K562 treated with DMSO at 1 percent for 4 hours (cell line): Measurements from ENCODE around the gene TCF3. TPM values are rescaled to one million over a fixed set of nuclear protein-coding genes. Genes with fewer than 3 reads are reported as not detected.

Experiments used
- total RNA-seq: library from RNA; unstranded; fragments of 300-600 nt; gene quantifications from 2 replicates; pipeline ENCODE4 v1.2.3, GENCODE V29; 2022; ENCODE audit not compliant: insufficient read depth

TCF3 gene
- 91.0 and 114 TPM in 2 replicates for total RNA-seq

DNA sequence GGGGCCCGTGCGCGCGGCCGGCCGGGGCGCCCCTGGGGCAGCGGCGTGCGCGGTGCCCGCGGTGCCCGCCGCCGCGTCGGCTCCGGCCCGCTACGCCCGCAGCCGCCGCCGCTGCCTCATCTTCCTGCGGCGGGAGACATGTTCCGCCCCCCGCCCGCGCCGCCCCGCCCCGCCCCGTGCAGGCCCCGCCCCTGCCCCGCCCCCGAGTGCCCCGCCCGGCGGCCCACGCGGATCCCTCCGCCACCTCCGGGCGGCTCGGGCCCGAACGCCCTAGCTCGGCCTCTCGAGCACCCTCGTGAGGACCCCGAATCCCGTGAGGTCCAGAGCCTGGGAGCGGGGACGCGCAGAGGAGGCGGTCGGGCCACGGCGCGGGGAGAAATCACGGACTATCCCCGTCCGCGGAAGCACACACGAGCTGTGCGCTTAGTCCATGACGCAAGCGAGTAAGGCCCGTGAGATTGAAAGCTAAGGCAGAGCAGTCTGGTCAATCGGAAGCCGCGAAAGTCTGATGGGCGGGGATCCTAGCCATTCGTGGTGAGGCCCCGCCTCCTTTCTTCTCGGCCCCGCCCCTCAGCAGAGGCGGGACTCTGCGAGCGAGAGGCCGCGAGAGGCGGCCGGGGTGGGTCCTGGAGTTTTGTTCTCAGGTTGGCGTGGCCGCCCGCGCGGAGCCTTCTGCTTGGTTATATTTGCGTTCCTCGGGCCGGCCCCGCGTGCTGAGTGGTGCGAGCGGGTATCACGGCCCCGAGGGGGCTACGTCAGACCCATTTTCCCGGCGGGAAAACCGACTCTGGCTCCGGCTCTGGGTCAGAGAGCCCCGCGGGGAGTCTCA lies at the start of gene TCF3:
TSS of gene TCF3 (minus strand) at position 145 of the 829 bp plus-strand sequence. CDS start 2,367 bp downstream, outside the sequence.

DNA sequence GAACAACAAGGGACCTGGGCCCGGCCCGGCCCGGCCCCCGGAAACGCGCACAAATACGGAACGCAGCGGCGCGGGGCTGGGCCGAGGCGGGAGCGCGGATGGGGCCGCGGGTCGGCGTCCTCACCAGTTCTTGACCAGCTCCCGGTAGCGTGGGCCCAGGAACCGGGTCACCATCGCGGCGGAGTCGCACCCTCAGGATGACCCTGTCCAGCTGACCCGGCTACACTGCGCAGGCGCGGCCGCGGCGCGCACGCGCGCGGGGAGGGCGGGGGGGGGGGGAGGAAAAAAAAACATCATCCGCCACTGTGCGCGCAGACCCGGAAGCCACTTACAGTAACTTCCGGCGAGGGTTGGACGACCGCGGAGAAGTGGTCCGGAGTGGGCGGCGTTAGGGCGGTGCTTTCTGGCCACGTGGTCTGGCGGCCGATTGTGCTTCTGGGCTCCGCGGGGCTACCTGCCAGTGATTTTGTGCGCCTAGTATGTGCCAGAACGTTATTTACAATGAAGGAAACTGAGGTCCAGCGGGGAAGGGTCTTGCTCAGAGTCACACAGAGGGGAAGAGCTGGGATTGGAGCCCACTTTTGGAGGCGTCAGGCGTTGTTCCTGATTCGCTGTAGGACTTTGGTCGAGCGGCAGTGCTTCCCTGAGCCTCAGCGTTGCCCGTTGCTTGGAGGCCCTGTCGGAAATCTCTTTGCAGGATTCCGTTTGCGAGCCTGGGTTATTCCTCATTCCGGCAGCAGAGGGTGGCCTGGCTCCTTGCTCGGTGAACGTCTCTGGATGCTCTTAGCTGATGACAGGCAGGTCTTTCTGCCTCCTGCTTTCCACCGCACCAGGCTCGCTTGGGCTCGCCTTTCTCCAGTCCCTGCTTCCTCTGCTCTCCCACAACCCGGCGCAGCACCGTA lies 46.9 kb downstream of the TCF3 start, which contains the start of gene UQCR11:
TSS of gene UQCR11 (minus strand) at position 227 of the 902 bp plus-strand sequence. CDS start at position 174, 53 bp downstream.

DNA sequence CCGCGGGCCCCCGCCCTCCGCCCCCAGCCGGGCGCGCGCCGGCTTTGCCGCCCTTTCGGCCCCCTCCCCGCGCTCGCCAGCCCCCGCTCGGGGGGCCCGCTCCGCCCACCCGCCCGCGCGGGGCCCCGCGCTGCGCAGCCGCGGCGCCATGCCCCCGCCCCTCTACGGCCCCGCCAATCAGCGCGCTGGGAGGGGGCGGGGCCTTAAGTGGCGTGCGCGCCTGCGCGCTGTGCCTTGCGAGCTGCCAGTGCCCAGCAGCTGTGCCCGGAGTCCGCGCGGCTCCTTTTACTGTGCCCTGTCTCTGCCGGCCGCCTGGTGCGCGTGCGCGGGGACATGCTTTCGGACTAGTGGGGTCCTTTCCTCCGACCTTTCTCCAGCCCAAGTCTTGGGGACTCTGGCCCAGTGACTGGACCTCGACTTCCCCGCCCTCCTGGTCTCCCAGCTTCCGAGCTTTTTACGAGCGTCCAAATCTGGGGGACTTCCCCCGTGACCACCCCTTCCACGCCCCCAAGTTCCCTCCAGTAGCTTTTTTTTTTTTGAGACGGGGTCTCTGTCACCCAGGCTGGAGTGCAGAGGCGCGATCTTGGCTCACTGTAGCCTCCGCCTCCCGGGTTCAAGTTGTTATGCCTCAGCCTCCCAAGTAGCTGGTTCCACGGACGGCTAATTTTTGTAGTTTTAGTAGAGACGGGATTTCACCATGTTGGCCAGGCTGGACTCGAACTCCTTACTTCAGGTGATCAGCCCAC lies 59.5 kb downstream of the TCF3 start, which contains the start of gene MBD3:
TSS of gene MBD3 (minus strand) at position 111 of the 746 bp plus-strand sequence. CDS start 234 bp downstream, outside the sequence.

DNA sequence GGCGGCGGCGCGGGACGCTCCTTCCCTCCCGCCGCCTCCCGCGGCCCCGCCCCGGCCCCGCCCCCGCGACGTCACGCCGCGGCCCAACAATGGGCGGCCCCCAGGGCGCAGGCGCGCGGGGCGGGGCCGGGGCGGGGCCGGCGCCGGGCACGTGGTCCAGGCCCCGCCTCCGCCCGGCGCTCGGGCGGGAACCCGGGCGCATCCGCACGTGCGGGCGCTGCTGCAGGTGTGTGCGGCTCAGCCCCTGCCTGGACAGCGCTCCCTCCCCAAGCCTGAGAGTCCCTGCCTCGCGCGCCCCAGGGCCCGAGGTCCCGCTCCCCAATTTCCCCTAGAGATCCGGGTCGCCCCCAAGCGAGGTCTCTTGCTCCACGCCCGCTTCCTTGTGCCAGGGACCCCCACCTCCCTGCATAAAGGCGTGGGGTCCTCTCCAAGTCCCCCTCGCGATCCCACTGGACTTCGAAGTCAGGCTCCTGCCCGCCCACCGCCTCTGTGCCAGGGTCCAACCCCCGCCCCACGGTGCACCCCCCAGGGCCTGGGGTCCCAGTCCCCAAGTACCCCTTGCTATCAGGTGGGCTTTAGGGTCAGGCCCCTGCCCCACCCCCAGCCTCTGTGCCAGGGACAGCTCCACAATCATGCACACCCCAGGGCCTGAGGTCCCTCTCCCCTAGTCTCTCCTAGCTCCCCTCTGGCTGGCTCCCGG lies 83.9 kb downstream of the TCF3 start, which contains the start of gene MEX3D:
TSS of gene MEX3D (minus strand) at position 6 of the 700 bp plus-strand sequence. CDS start 267 bp downstream, outside the sequence.

Other genes with a start within 250 kb of the TCF3 start
- gene DAZAP1, start 245.0 kb downstream of the TCF3 start, total RNA-seq = 151 and 156 TPM in 2 replicates
- gene RPS15, start 214.2 kb downstream of the TCF3 start, total RNA-seq = 5,479 and 5,587 TPM in 2 replicates
- 0.83 and 1.6 TPM in 2 replicates for gene APC2, start 202.5 kb downstream of the TCF3 start, total RNA-seq
- 37.9 and 47.6 TPM in 2 replicates for gene C19orf25, start 173.4 kb downstream of the TCF3 start, total RNA-seq
- 1.6 and 3.1 TPM in 2 replicates for gene PCSK4, start 162.3 kb downstream of the TCF3 start, total RNA-seq
- gene REEP6, start 161.4 kb downstream of the TCF3 start, total RNA-seq = 47.8 and 52.4 TPM in 2 replicates
- 6.2 and 15.4 TPM in 2 replicates for gene ADAMTSL5, start 139.6 kb downstream of the TCF3 start, total RNA-seq
- gene PLK5, start 128.5 kb downstream of the TCF3 start, total RNA-seq = not detected in 2 replicates
- 35.2 and 40.6 TPM in 2 replicates for gene MEX3D, start 84.3 kb downstream of the TCF3 start, total RNA-seq
- gene MBD3, start 59.8 kb downstream of the TCF3 start, total RNA-seq = 102 and 118 TPM in 2 replicates
- 79.6 and 82.3 TPM in 2 replicates for gene UQCR11, start 47.2 kb downstream of the TCF3 start, total RNA-seq
- gene ONECUT3, start 100.9 kb upstream of the TCF3 start, total RNA-seq = not detected in 2 replicates
- 2.9 and 3.1 TPM in 2 replicates for gene ATP8B3, start 159.7 kb upstream of the TCF3 start, total RNA-seq
- 29.2 and 37.3 TPM in 2 replicates for gene REXO1, start 195.9 kb upstream of the TCF3 start, total RNA-seq
- 18.8 and 36.0 TPM in 2 replicates for gene KLF16, start 211.0 kb upstream of the TCF3 start, total RNA-seq
- 138 and 148 TPM in 2 replicates for gene ABHD17A, start 232.9 kb upstream of the TCF3 start, total RNA-seq